Heart left ventricle (tissue), 13 donors: ENCODE results near the gene TTLL11.

Source experiments
- POLR2A ChIP-seq, 2 donors: fragments of 450-650 bp; IDR thresholded peaks; one replicate each; pipeline ENCODE4 v1.6.1; 2017; ENCODE audit warnings: antibody characterized with exemption in 2 of 2, mild to moderate bottlenecking in 2 of 2, moderate library complexity in 2 of 2
- TF ChIP-seq, protein P1 (sequence below), 12 donors: fragments of 200-600 bp; sonication (generic) in 4 of 12; IDR thresholded peaks; one replicate each; pipeline versions ENCODE4 v1.5.0 to v1.8.0; 2018 to 2022; ENCODE audit warnings: antibody characterized with exemption in 12 of 12, mild to moderate bottlenecking in 5 of 12
- donor health status: ischemic (EF 13 %, LVEDD 7.1; RV severe dilation, severe dysfunction).
- donor health status: DM: no; HTN: yes; CAD: no.
- donor health status: DM: no; HTN: no; CAD: no.
- donor health status: ischemic (EF 25% LVEDD 6.9; RV normal size, moderate dysfunction).
- donor health status: ischemic (EF 25% LVEDD 5.7; RV mildly dilated, moderate dysfunction).
- donor health status: ischemic (EF 35%, LVEDD 5.7; RV mildly dilated, moderate dysfunction).
- donor health status: nonischemic (EF 11% LVEDD 7.7; RV severe dilation, severe dysfunction).
- donor health status: DM: yes; HTN: yes; CAD: no.
- donor health status: PGD.
- donor health status: ischemic (EF 29% LVEDD 5.4; RV normal size, mild dysfunction).
- donor health status: nonischemic (EF 23%, LVEDD 6.1; RV moderate dilation, normal function).

DNA sequence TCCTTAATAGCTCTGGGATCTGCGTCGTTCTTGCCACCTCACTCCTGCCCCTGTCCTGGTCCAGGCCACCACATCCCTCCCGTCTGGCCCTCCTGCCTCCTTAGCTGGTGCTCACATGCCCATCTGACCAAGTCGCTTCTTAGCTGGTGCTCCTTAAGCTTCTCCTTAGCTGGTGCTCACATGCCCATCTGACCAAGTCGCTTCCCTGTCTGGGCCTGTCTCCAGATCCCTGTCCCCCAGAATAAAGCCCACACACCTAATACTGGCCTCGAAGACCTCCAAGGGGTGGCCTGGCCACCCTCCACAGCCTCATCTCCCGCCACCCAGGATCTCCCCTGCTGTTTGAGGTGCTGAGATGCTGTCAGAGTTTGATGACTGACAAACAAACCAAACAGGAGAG is 31.4 kb upstream of the TTLL11 start:
- TF ChIP-seq, protein P1, sequence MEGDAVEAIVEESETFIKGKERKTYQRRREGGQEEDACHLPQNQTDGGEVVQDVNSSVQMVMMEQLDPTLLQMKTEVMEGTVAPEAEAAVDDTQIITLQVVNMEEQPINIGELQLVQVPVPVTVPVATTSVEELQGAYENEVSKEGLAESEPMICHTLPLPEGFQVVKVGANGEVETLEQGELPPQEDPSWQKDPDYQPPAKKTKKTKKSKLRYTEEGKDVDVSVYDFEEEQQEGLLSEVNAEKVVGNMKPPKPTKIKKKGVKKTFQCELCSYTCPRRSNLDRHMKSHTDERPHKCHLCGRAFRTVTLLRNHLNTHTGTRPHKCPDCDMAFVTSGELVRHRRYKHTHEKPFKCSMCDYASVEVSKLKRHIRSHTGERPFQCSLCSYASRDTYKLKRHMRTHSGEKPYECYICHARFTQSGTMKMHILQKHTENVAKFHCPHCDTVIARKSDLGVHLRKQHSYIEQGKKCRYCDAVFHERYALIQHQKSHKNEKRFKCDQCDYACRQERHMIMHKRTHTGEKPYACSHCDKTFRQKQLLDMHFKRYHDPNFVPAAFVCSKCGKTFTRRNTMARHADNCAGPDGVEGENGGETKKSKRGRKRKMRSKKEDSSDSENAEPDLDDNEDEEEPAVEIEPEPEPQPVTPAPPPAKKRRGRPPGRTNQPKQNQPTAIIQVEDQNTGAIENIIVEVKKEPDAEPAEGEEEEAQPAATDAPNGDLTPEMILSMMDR (IDR thresholded peaks at IDR 0.05): no peak
- no peak for TF ChIP-seq POLR2A (IDR thresholded peaks at IDR 0.05)
